Ishikawa (cell line): ENCODE measurements around the gene KDM4B.

Experiments used
- CEBPB ChIP-seq: IDR thresholded peaks from 2 replicates; pipeline ENCODE4 v1.6.1; 2012
- MAX ChIP-seq: IDR thresholded peaks from 2 replicates; pipeline ENCODE4 v1.6.1; 2012
- RAD21 ChIP-seq: IDR thresholded peaks from 2 replicates; pipeline ENCODE4 v1.6.1; 2012; ENCODE audit warnings: low read depth
- TAF1 ChIP-seq: IDR thresholded peaks from 2 replicates; pipeline ENCODE4 v1.6.1; 2012; ENCODE audit warnings: low read depth, mild to moderate bottlenecking

GRCh38 chr19:4969292-4969771 is 419 bp downstream of the KDM4B start:
- TF ChIP-seq RAD21: no peak
- no peak for TF ChIP-seq CEBPB
- no peak for TF ChIP-seq MAX
- no peak for TF ChIP-seq TAF1
